Stimulated activated CD8-positive, alpha-beta memory T cell treated with anti-CD3 and anti-CD28 coated beads, Interleukin-12 subunit alpha, Interleukin-12 subunit beta, amount 100 ng/mL, for 24 hours (primary cell): Measurements from ENCODE around the gene CADM1.

ENCODE experiments used
- DNase-seq: peaks from one replicate; pipeline ENCODE4 v3.0.0-alpha.2; 2020; ENCODE audit errors: extremely low read depth

Gene CADM1

GRCh38 chr11:115122274-115122673, 381.9 kb downstream of the CADM1 start:
- no peak for DNase-seq
